Activated naive CD8-positive, alpha-beta T cell treated with anti-CD3 and anti-CD28 coated beads, Interleukin-2, amount 50 U/mL, for 24 hours (primary cell): ENCODE results near the gene MRC2.
"Not testable (repeated sequence)": the region's sequence is repeated elsewhere in the genome, so short reads cannot be mapped to it uniquely, and the experiment has no call there.

Experiments used
- ATAC-seq: fragments of 150-1000 bp; cut with Tn5 transposase; one replicate; pipeline ENCODE4 v1.10.0; 2021
- DNase-seq: peaks from one replicate; pipeline ENCODE4 v3.0.0; 2021
- H3K27ac Mint-ChIP-seq: one replicate; pipeline ENCODE4 v1.8.0; 2021; ENCODE audit warnings: mild to moderate bottlenecking, mixed read lengths
- H3K27me3 Mint-ChIP-seq: one replicate; pipeline ENCODE4 v1.8.0; 2021; ENCODE audit warnings: mixed read lengths
- H3K36me3 Mint-ChIP-seq: one replicate; pipeline ENCODE4 v1.8.0; 2021; ENCODE audit warnings: low read depth, mixed read lengths
- H3K4me1 Mint-ChIP-seq: one replicate; pipeline ENCODE4 v1.8.0; 2021; ENCODE audit warnings: mixed read lengths
- H3K4me3 Mint-ChIP-seq: one replicate; pipeline ENCODE4 v1.8.0; 2021; ENCODE audit warnings: mild to moderate bottlenecking, moderate library complexity, mixed read lengths
- H3K9me3 Mint-ChIP-seq: one replicate; pipeline ENCODE4 v1.8.0; 2021; ENCODE audit warnings: mixed read lengths

Gene MRC2, protein sequence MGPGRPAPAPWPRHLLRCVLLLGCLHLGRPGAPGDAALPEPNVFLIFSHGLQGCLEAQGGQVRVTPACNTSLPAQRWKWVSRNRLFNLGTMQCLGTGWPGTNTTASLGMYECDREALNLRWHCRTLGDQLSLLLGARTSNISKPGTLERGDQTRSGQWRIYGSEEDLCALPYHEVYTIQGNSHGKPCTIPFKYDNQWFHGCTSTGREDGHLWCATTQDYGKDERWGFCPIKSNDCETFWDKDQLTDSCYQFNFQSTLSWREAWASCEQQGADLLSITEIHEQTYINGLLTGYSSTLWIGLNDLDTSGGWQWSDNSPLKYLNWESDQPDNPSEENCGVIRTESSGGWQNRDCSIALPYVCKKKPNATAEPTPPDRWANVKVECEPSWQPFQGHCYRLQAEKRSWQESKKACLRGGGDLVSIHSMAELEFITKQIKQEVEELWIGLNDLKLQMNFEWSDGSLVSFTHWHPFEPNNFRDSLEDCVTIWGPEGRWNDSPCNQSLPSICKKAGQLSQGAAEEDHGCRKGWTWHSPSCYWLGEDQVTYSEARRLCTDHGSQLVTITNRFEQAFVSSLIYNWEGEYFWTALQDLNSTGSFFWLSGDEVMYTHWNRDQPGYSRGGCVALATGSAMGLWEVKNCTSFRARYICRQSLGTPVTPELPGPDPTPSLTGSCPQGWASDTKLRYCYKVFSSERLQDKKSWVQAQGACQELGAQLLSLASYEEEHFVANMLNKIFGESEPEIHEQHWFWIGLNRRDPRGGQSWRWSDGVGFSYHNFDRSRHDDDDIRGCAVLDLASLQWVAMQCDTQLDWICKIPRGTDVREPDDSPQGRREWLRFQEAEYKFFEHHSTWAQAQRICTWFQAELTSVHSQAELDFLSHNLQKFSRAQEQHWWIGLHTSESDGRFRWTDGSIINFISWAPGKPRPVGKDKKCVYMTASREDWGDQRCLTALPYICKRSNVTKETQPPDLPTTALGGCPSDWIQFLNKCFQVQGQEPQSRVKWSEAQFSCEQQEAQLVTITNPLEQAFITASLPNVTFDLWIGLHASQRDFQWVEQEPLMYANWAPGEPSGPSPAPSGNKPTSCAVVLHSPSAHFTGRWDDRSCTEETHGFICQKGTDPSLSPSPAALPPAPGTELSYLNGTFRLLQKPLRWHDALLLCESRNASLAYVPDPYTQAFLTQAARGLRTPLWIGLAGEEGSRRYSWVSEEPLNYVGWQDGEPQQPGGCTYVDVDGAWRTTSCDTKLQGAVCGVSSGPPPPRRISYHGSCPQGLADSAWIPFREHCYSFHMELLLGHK (N-terminal part only)

DNA sequence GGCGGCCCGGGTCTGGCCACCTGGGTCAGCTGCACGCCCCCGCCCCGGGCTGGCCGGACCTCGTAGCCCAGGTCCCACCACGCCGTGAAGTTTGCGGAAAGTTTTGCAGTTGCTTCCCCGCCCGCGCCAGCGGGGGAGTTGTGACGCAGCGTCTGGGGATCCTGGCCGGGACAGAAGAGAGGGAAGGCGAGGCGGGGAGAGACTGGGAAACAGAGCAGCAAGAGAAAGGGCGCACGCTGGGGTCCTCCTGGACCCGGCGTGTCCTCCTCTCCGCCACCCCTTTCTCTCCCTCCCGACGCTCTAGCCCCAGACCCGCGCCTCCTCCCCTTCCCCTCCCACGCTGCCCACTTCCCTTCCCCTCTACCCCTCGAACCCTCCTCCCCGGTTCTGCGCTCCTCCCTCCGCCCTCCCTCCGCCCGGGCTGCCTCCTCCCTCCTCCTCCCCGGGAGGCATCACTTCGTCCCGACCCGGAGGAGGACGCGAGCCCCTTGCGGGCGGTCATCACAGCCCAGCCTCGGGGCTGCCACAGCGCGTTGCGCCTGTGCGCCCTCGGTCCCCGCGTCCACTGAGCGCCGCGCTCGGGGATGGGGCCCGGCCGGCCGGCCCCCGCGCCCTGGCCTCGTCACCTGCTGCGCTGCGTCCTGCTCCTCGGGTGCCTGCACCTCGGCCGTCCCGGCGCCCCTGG is at the start of gene MRC2:
Gene MRC2, plus strand, starts transcription at position 452 of the 685 bp plus-strand sequence. Its CDS starts 133 bp downstream, at position 585.
- Mint-ChIP-seq H3K4me3 (peak within 1 kb of the TSS; percentile 86), H3K9me3 (no peaks in the 10 kb centered on the region), H3K4me1 (peaks cover 12% of the 10 kb centered on the region), H3K27me3 (peaks cover 15% of the 10 kb centered on the region), H3K27ac (peak within 1 kb of the TSS; percentile 83), H3K36me3 (peaks cover 4% of the 10 kb centered on the region)
- ATAC-seq (peak; percentile 67), DNase-seq (peak; percentile 58)

DNA sequence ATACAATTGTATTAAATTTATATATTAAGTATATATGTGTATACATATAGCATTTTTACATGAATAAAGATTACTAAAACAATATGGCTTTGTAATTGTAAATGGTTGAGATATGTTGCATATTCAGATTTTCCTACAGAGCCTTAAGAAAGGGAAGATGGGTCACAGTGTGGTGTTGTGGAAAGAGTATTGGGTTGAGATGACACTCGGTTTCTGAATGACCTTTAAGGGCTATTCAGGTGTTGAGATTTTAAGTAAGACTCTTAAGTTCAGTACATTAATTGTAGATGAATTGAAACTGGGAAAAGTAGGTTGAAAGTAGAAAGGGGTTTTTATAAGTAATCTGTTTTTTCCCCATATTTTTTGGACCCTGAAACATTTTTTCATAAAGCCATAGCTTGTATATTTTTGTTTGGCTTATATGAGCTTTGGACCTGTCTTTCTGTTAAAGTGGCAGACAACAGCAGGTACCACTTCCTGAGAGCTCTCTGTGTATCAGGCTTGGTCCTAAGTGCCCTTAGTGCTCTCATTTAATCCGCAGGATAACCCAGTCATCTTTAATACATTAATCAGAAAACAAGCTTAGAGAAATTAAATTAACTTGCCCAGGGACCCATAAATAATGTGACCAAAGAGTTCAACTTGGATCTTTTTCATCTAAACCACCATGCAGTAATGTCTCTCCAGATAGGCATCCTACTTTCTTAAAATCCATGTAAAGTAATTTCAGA is 48.5 kb upstream of the MRC2 start:
- ATAC-seq (peak; percentile 88), DNase-seq (no peak)

GRCh38 chr17:62580947-62581346 is 46.5 kb upstream of the MRC2 start:
- peaks cover 46% of the 10 kb centered on the region for H3K36me3 Mint-ChIP-seq
- no peak for DNase-seq
- no peak overlapping the region for H3K27ac Mint-ChIP-seq
- no peaks in the 10 kb centered on the region for H3K9me3 Mint-ChIP-seq
- no peaks in the 10 kb centered on the region for H3K27me3 Mint-ChIP-seq
- no peak for ATAC-seq
- H3K4me3 Mint-ChIP-seq: no peak overlapping the region
- H3K4me1 Mint-ChIP-seq: peaks cover 22% of the 10 kb centered on the region

More for the DNA sequence above, 48.5 kb upstream of the MRC2 start:
- peak overlapping the region; percentile 6 for H3K4me3 Mint-ChIP-seq
- peaks cover 50% of the 10 kb centered on the region for H3K36me3 Mint-ChIP-seq
- peak overlapping the region; percentile 61 for H3K27ac Mint-ChIP-seq
- H3K4me1 Mint-ChIP-seq: peaks cover 22% of the 10 kb centered on the region
- no peaks in the 10 kb centered on the region for H3K27me3 Mint-ChIP-seq
- no peaks in the 10 kb centered on the region for H3K9me3 Mint-ChIP-seq

- H3K4me1 Mint-ChIP-seq: peaks cover 22% of the 10 kb centered on the region
- no peak for DNase-seq
- no peaks in the 10 kb centered on the region for H3K9me3 Mint-ChIP-seq
- no peak for ATAC-seq
- no peaks in the 10 kb centered on the region for H3K27me3 Mint-ChIP-seq
- H3K4me3 Mint-ChIP-seq: no peak overlapping the region
- peaks cover 46% of the 10 kb centered on the region for H3K36me3 Mint-ChIP-seq
- no peak overlapping the region for H3K27ac Mint-ChIP-seq
Observed at GRCh38 chr17:62581764-62582163, 45.7 kb upstream of the MRC2 start.

DNA sequence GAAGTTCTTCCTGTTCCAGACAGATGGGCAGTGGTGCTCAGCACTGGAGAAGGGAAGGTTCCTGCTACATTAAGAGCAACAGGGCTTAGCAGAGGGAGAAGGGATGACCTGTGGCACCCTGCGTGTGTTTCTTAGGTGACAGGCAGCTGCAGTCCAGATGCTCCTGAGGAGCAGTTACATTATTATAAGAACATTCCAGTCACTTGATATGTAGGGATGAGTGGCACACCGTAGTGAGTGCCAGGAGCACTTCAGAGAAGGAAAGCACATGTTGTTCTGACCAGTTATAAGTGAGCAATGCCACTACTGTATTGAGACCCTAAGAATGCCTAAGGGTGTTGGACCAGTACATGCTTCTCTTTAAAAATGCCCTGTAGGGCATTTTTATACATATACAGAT is 39.9 kb upstream of the MRC2 start:
- Mint-ChIP-seq H3K4me1 (peaks cover 4% of the 10 kb centered on the region), H3K27ac (no peak overlapping the region), H3K27me3 (no peaks in the 10 kb centered on the region), H3K4me3 (no peak overlapping the region), H3K9me3 (no peaks in the 10 kb centered on the region), H3K36me3 (peaks cover 20% of the 10 kb centered on the region)
- no peak for ATAC-seq
- DNase-seq: no peak

DNA sequence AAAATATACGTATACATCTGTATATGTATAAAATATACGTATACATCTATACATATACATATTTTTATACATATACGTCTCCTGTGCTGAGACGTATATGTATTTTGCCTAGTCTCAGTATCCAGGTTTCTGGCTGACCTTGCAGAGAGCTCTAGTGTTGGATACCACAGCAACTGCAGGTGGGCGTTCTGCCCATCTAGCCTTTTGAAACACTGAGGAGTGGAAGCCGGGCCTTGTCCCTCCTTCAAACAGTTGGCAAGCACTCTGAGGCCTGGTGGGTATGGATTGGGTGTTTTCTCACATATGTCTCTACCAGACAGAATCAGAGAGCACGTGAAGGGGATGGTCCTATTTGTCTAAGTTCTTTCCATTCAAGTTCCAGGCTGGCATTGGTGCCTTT is 39.4 kb upstream of the MRC2 start:
- Mint-ChIP-seq H3K36me3 (peaks cover 20% of the 10 kb centered on the region), H3K4me1 (no peaks in the 10 kb centered on the region), H3K9me3 (no peaks in the 10 kb centered on the region), H3K4me3 (no peak overlapping the region), H3K27me3 (no peaks in the 10 kb centered on the region), H3K27ac (no peak overlapping the region)
- ATAC-seq: no peak
- no peak for DNase-seq

DNA sequence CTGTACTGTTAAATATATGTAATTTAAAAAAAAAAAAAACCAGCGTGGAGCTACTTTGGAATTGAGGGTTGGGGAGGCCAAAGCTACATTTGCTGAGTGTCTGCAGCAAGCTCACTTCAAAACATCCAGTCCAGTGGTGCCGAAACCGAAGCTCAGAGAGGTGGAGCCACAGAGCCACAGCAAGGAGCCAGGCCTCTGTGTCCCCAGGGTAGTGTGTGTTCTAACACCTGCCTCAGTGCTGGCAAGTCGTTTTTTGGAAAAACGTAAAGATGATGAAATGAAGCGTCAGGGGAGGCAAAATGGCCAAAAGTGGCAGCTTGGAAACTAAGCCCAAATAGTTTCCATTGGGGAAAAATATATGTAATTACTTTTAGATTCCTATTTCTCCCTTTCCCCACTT is 36.1 kb upstream of the MRC2 start:
- H3K36me3 Mint-ChIP-seq: peaks cover 25% of the 10 kb centered on the region
- no peaks in the 10 kb centered on the region for H3K4me1 Mint-ChIP-seq
- no peak for DNase-seq
- H3K27me3 Mint-ChIP-seq: no peaks in the 10 kb centered on the region
- ATAC-seq: no peak
- H3K4me3 Mint-ChIP-seq: no peak overlapping the region
- H3K27ac Mint-ChIP-seq: no peak overlapping the region
- H3K9me3 Mint-ChIP-seq: no peaks in the 10 kb centered on the region

DNA sequence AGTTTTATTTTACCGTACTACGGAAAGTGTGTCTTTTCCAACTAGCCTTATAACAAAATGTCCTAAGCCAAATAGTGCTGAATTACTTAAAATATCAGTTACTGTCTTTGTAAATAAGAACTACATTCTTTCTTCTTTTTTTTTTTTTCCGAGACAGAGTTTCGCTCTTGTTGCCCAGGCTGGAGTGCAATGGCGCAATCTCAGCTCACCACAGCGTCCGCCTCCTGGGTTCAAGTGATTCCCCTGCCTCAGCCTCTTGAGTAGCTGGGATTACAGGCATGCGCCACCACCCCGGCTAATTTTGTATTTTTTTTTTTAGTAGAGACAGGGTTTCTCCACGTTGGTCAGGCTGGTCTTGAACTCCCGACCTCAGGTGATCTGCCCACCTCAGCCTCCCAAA is 35.6 kb upstream of the MRC2 start:
- H3K27me3 Mint-ChIP-seq, H3K4me3 Mint-ChIP-seq, DNase-seq, H3K4me1 Mint-ChIP-seq, H3K9me3 Mint-ChIP-seq, ATAC-seq, H3K27ac Mint-ChIP-seq: not testable (repeated sequence)
- H3K36me3 Mint-ChIP-seq: peaks cover 30% of the 10 kb centered on the region

DNA sequence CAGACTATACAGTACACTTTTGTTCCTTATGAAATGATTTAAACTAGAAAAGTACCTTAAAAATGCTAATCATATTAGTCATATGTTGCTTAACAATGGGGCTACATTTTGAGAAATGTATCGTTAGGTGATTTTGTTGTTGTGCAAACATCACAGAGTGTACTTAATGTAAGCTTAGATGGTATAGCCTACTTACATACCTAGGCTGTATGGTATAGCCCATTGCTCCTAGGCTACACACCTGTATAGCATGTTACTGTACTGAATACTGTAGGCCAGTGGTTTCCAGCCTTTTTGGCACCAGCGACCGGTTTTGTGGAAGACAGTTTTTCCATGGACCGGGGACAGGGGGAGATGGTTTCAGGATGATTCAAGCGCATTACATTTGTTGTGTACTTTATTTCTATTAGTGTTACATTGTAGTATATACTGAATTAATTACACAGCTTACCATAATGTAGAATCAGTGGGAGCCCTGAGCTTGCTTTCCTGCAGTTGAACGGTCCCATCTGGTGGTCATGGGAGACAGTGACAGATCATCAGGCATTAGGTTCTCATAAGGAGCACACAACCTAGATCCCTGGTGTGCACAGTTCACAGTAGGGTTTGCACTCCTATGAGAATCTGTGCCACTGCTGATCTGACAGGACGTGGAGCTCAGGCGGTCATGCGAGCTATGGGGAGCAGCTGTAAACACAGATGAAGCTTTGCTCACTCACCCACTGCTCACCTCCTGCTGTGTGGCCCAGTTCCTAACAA is 35.0 kb upstream of the MRC2 start:
- Mint-ChIP-seq H3K4me3 (no peak overlapping the region), H3K27me3 (no peaks in the 10 kb centered on the region), H3K9me3 (no peaks in the 10 kb centered on the region), H3K27ac (no peak overlapping the region), H3K36me3 (peaks cover 36% of the 10 kb centered on the region), H3K4me1 (no peaks in the 10 kb centered on the region)
- DNase-seq: no peak
- ATAC-seq: no peak

DNA sequence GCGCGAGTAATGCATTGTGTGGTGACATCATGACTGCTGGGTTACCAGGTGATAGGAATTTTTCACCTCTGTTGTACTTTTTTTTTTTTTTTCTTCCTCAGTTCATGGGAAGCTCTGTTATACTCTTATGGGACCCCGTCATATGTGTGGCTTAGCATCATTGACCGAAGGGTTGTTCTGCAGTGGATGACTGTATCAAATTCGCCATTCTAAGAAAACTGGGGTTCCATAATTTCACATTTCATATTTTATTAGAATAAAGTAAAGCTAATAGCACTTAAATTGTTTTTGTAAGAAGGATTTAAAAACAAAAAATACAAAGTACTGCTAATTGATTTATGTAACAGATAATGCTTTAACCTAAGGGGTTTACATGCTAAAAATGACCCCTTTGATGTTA is 32.0 kb upstream of the MRC2 start:
- Mint-ChIP-seq H3K36me3 (peaks cover 41% of the 10 kb centered on the region), H3K27ac (no peak overlapping the region), H3K9me3 (no peaks in the 10 kb centered on the region), H3K4me3 (no peak overlapping the region), H3K4me1 (no peaks in the 10 kb centered on the region), H3K27me3 (no peaks in the 10 kb centered on the region)
- ATAC-seq: no peak
- no peak for DNase-seq

DNA sequence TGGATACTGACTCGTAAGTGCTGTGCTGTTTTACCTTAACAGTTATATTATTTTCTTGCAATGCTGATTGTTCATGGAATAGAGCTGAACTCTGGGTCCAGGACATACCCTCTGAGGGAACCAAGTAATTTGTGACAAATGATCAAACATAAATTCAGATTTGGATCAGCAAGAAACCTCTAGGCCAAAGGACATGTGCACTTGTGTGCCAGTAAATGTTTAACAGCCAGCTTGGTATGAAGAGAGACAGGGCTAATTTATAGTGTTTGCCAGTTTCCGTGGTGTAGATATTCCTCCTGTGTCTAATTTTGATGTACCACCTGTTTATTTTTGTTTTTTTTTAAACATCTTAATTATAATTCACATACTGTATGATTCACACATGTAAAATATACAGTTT is 30.8 kb upstream of the MRC2 start:
- Mint-ChIP-seq H3K4me3 (no peak overlapping the region), H3K27me3 (no peaks in the 10 kb centered on the region), H3K36me3 (peaks cover 42% of the 10 kb centered on the region), H3K4me1 (no peaks in the 10 kb centered on the region), H3K27ac (no peak overlapping the region), H3K9me3 (no peaks in the 10 kb centered on the region)
- no peak for ATAC-seq
- DNase-seq: no peak

DNA sequence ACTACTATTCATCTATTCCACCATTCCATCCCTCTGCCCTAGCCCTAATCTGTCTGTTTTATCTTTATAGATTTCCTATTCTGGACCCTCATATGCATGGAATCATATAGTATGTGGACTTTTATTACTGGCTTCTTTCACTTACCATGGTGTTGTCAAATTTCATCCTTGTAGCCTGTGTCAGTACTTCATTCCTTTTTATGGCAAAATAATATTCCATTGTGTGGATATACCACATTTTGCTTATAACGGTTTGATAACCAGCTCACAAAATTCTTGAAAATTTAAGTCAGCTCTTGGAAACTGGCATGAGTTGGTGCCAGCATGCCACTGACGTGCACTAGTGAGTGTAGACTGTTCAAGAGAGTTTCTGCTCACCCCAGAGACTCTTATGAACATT is 30.3 kb upstream of the MRC2 start:
- Mint-ChIP-seq H3K27me3 (no peaks in the 10 kb centered on the region), H3K4me3 (no peak overlapping the region), H3K4me1 (no peaks in the 10 kb centered on the region), H3K27ac (no peak overlapping the region), H3K9me3 (no peaks in the 10 kb centered on the region), H3K36me3 (peaks cover 44% of the 10 kb centered on the region)
- ATAC-seq: no peak
- no peak for DNase-seq

DNA sequence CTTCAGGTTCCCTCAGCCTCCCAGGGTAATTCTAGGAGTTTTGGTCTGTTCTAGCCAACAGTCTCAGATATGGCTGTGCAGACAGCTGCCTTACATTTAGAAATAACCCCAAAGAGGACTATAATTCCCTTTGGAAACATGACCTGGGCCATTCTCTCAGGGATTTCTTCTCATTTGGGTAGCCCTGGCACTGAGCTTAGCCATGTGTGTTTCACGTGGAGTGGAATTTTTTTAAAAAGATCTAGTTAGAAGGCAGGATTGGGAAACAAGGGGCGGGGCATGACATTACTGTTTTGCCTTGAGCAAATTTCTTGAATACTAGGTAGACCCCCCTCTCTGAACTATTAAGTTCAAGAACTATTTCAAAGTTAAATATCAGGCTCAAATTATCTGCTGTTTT is 29.6 kb upstream of the MRC2 start:
- DNase-seq (no peak), ATAC-seq (no peak)
- H3K4me1 Mint-ChIP-seq: no peaks in the 10 kb centered on the region
- peaks cover 46% of the 10 kb centered on the region for H3K36me3 Mint-ChIP-seq
- no peaks in the 10 kb centered on the region for H3K27me3 Mint-ChIP-seq
- H3K4me3 Mint-ChIP-seq: no peak overlapping the region
- no peak overlapping the region for H3K27ac Mint-ChIP-seq
- H3K9me3 Mint-ChIP-seq: no peaks in the 10 kb centered on the region
